Measurements from ENCODE around the gene LIPT2.

LIPT2 gene

GRCh38 chr11:74453373-74453975, 40.0 kb downstream of the LIPT2 start:
- DNase-seq (ENCODE audit: low read depth): peak; percentile 68
- TF ChIP-seq, protein P1, sequence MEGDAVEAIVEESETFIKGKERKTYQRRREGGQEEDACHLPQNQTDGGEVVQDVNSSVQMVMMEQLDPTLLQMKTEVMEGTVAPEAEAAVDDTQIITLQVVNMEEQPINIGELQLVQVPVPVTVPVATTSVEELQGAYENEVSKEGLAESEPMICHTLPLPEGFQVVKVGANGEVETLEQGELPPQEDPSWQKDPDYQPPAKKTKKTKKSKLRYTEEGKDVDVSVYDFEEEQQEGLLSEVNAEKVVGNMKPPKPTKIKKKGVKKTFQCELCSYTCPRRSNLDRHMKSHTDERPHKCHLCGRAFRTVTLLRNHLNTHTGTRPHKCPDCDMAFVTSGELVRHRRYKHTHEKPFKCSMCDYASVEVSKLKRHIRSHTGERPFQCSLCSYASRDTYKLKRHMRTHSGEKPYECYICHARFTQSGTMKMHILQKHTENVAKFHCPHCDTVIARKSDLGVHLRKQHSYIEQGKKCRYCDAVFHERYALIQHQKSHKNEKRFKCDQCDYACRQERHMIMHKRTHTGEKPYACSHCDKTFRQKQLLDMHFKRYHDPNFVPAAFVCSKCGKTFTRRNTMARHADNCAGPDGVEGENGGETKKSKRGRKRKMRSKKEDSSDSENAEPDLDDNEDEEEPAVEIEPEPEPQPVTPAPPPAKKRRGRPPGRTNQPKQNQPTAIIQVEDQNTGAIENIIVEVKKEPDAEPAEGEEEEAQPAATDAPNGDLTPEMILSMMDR (conservative IDR thresholded peaks at IDR 0.05; ENCODE audit: control insufficient read depth, insufficient read depth, low read depth, low read length): peak; percentile 87
- no peak overlapping the region for H3K4me3 ChIP-seq (ENCODE audit: control insufficient read depth, low read depth, low read length)

DNA sequence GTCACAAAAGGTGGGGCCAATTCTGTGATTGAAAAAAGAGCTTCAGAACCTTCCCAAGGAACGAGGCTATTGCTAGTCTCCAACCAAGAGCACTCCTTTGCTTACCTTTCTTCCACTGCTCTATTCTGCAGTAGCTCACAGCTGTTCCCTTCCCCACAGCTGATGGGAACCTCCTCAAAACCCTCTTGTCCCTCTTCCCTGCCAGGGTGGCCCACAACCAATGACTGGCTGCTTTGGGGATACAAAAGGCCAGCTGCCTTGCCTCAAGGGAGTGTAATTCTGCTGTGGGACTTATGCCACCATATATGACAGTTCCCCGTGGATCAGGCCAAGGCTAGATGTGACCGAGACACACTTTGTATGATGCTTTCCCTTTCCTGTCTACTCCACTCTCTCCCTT, 41.2 kb downstream of the LIPT2 start:
- DNase-seq (ENCODE audit: low read depth): no peak
- TF ChIP-seq, protein P1 (conservative IDR thresholded peaks at IDR 0.05; ENCODE audit: control insufficient read depth, insufficient read depth, low read depth, low read length): no peak
- no peak overlapping the region for H3K4me3 ChIP-seq (ENCODE audit: control insufficient read depth, low read depth, low read length)

DNA sequence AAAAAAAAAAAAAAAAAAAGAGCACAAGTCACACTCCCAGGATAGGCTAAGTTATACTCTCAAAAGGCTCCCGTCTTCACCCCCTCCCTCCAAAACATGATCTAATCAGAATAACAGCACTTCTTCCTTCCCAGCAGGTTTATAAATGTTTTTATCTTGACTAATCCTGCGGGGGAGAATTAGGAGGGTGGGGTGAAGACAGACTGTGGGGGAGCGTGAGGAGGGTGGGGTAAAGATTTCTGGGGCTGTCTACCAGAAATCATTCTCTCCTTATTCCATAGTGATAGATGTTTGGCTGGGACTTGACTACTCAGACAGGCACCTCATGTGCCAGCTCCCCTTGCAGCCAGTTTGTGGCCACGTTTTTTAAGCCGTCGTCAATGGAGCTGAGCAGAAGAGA, 43.2 kb downstream of the LIPT2 start:
- no peak for DNase-seq (ENCODE audit: low read depth)
- no peak overlapping the region for H3K4me3 ChIP-seq (ENCODE audit: control insufficient read depth, low read depth, low read length)
- TF ChIP-seq, protein P1 (conservative IDR thresholded peaks at IDR 0.05; ENCODE audit: control insufficient read depth, insufficient read depth, low read depth, low read length): no peak

GRCh38 chr11:74449369-74449931, 44.1 kb downstream of the LIPT2 start:
- TF ChIP-seq, protein P1 (conservative IDR thresholded peaks at IDR 0.05; ENCODE audit: control insufficient read depth, insufficient read depth, low read depth, low read length): peak; percentile 78
- peak; percentile 89 for DNase-seq (ENCODE audit: low read depth)
- H3K4me3 ChIP-seq (ENCODE audit: control insufficient read depth, low read depth, low read length): no peak overlapping the region

GRCh38 chr11:74447720-74448119, 45.8 kb downstream of the LIPT2 start:
- no peak overlapping the region for H3K4me3 ChIP-seq (ENCODE audit: control insufficient read depth, low read depth, low read length)
- TF ChIP-seq, protein P1 (conservative IDR thresholded peaks at IDR 0.05; ENCODE audit: control insufficient read depth, insufficient read depth, low read depth, low read length): no peak
- no peak for DNase-seq (ENCODE audit: low read depth)

DNA sequence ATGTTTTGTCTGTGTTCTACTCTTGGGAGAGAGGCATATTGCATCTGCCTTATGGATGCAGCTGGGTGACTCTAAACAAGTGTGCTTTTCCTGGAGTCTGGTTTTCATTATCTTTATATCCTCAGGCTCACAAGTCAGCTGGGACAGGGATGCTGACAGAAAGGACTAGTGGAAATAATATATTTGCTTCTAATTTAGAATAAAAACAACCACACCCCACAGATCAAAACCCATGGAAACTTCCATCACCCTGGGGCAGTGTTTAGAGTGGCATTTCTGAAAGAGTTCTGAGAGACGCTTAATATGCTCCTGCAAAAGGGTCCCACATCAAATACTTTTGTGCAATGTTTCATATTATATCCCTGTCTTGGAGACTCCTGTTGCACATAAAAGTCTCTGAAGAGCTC, 47.0 kb downstream of the LIPT2 start:
- TF ChIP-seq, protein P1 (conservative IDR thresholded peaks at IDR 0.05; ENCODE audit: control insufficient read depth, insufficient read depth, low read depth, low read length): no peak
- H3K4me3 ChIP-seq (ENCODE audit: control insufficient read depth, low read depth, low read length): no peak overlapping the region
- peak; percentile 20 for DNase-seq (ENCODE audit: low read depth)
